ENCODE results near the gene CTAGE9. TPM values are rescaled to one million over a fixed set of nuclear protein-coding genes. Genes with fewer than 3 reads are reported as not detected.
"Not testable (repeated sequence)": the region's sequence is repeated elsewhere in the genome, so short reads cannot be mapped to it uniquely, and the experiment has no call there.

Gene CTAGE9, protein sequence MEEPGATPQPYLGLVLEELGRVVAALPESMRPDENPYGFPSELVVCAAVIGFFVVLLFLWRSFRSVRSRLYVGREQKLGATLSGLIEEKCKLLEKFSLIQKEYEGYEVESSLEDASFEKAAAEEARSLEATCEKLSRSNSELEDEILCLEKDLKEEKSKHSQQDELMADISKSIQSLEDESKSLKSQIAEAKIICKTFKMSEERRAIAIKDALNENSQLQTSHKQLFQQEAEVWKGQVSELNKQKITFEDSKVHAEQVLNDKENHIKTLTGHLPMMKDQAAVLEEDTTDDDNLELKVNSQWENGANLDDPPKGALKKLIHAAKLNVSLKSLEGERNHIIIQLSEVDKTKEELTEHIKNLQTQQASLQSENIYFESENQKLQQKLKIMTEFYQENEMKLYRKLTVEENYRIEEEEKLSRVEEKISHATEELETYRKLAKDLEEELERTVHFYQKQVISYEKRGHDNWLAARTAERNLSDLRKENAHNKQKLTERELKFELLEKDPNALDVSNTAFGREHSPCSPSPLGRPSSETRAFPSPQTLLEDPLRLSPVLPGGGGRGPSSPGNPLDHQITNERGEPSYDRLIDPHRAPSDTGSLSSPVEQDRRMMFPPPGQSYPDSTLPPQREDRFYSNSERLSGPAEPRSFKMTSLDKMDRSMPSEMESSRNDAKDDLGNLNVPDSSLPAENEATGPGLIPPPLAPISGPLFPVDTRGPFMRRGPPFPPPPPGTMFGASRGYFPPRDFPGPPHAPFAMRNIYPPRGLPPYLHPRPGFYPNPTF
- total RNA-seq (ENCODE audit: low replicate concordance), result not detected in 2 replicates
- long read RNA-seq, result 0 reads

DNA sequence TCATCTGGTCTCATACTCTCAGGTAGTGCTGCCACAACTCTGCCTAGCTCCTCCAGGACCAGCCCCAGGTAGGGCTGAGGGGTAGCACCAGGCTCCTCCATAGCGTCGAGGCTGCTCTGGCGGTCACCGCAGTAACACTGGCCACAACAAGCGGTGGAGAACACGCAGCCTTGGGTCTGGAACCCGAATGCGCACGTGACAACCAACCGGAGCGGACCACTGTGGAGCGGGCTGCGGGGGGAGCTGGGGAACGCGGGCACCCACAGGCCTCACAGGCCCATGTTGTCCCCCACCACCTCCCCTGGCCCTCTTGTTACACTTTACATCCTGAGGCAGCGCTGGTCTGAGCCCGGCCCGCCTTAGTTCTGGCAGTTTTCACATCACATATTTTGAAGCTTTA is at the start of gene CTAGE9:
Gene CTAGE9, minus strand, starts transcription at position 101 of the 400 bp plus-strand sequence. Its CDS starts 0 bp downstream, at position 101.
- not testable (repeated sequence) for DNase-seq (ENCODE audit: extremely low spot score, unreplicated experiment); H3K9me3 Mint-ChIP-seq; H3K4me3 Mint-ChIP-seq; H3K36me3 Mint-ChIP-seq; H3K4me1 Mint-ChIP-seq (ENCODE audit: unreplicated experiment); H3K27me3 Mint-ChIP-seq; H3K27ac Mint-ChIP-seq

- Mint-ChIP-seq H3K27ac (no peak overlapping the region), H3K36me3 (no peaks in the 10 kb centered on the region), H3K4me3 (no peak overlapping the region), H3K9me3 (no peaks in the 10 kb centered on the region), H3K4me1 (ENCODE audit: unreplicated experiment) (peaks cover 4% of the 10 kb centered on the region), H3K27me3 (peaks cover 3% of the 10 kb centered on the region)
- no peak for DNase-seq (ENCODE audit: extremely low spot score, unreplicated experiment)
- TF ChIP-seq, protein P1, sequence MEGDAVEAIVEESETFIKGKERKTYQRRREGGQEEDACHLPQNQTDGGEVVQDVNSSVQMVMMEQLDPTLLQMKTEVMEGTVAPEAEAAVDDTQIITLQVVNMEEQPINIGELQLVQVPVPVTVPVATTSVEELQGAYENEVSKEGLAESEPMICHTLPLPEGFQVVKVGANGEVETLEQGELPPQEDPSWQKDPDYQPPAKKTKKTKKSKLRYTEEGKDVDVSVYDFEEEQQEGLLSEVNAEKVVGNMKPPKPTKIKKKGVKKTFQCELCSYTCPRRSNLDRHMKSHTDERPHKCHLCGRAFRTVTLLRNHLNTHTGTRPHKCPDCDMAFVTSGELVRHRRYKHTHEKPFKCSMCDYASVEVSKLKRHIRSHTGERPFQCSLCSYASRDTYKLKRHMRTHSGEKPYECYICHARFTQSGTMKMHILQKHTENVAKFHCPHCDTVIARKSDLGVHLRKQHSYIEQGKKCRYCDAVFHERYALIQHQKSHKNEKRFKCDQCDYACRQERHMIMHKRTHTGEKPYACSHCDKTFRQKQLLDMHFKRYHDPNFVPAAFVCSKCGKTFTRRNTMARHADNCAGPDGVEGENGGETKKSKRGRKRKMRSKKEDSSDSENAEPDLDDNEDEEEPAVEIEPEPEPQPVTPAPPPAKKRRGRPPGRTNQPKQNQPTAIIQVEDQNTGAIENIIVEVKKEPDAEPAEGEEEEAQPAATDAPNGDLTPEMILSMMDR (conservative IDR thresholded peaks at IDR 0.05), result no peak
Observed at GRCh38 chr6:131758920-131759319, 48.1 kb upstream of the CTAGE9 start.

DNA sequence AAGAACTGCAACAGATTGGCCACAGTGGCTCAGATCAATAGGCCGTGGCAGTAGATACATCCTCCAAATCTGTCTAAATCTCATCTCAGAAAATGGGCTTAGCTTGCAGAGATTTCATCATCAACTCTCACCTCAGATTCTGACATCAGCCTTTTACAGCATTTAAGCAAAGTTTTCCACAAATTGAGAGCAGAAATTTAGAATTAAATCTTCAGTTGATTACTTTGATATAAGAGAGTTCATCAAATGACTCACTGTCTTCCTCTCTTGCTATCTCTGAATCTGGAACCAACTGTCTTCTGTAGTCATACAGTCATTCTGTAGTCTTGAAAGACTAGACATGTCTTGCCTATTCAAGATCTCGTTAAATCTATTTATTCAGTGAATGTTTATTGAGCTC is 45.2 kb upstream of the CTAGE9 start:
- TF ChIP-seq, protein P1 (conservative IDR thresholded peaks at IDR 0.05), result no peak
- Mint-ChIP-seq H3K36me3 (no peaks in the 10 kb centered on the region), H3K27me3 (peaks cover 3% of the 10 kb centered on the region), H3K4me1 (ENCODE audit: unreplicated experiment) (peaks cover 4% of the 10 kb centered on the region), H3K9me3 (no peaks in the 10 kb centered on the region), H3K27ac (no peak overlapping the region), H3K4me3 (no peak overlapping the region)
- no peak for DNase-seq (ENCODE audit: extremely low spot score, unreplicated experiment)

DNA sequence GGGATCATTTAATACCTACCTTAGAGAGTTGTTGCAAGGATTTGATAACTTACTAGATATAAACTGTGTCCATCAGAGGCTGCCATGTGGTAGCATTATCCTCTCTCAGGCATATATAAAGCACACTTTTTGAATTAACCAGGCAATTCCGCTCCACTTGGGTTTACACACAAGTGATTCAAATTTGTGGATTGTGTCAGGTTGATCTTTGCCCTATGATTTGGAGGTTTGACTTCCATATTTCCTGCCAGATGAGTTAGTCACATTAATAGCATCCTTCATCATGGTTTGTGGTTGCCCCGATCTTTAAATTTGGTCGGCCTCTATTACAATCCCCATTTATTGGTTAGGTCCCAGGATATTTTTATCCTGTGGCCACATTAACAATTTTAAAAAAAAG is 44.8 kb upstream of the CTAGE9 start:
- H3K9me3 Mint-ChIP-seq, result no peaks in the 10 kb centered on the region
- H3K36me3 Mint-ChIP-seq, result no peaks in the 10 kb centered on the region
- no peak for DNase-seq (ENCODE audit: extremely low spot score, unreplicated experiment)
- H3K4me1 Mint-ChIP-seq (ENCODE audit: unreplicated experiment), result peaks cover 4% of the 10 kb centered on the region
- H3K27me3 Mint-ChIP-seq, result peaks cover 3% of the 10 kb centered on the region
- H3K4me3 Mint-ChIP-seq, result no peak overlapping the region
- H3K27ac Mint-ChIP-seq, result no peak overlapping the region
- TF ChIP-seq, protein P1 (conservative IDR thresholded peaks at IDR 0.05), result no peak

- H3K9me3 Mint-ChIP-seq, result no peaks in the 10 kb centered on the region
- peaks cover 4% of the 10 kb centered on the region for H3K4me1 Mint-ChIP-seq (ENCODE audit: unreplicated experiment)
- DNase-seq (ENCODE audit: extremely low spot score, unreplicated experiment), result no peak
- TF ChIP-seq, protein P1 (conservative IDR thresholded peaks at IDR 0.05), result no peak
- no peaks in the 10 kb centered on the region for H3K36me3 Mint-ChIP-seq
- peaks cover 3% of the 10 kb centered on the region for H3K27me3 Mint-ChIP-seq
- H3K27ac Mint-ChIP-seq, result no peak overlapping the region
- no peak overlapping the region for H3K4me3 Mint-ChIP-seq
Observed at GRCh38 chr6:131754715-131755567, 44.1 kb upstream of the CTAGE9 start.

All from type B pancreatic cell (in vitro differentiated cells).